ENCODE results near the gene P2RY8.
"Not testable (repeated sequence)": the region's sequence is repeated elsewhere in the genome, so short reads cannot be mapped to it uniquely, and the experiment has no call there.

Gene P2RY8

DNA sequence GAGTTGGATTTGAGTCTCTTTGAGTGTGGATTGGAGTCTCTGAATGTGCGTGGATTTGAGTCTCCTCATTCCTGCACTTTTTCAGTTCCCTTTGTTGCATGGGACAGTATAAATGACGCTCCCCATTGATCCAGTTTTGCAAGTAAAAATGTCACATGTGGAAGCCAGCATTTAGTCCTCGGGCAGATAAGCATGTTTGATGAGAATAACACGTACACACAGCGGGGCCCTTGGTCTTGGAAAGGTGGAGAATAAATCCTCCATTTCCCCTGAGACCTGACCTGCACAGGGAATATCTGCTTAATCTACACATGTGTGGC lies 8.1 kb downstream of the P2RY8 start:
- TF ChIP-seq, protein P1, sequence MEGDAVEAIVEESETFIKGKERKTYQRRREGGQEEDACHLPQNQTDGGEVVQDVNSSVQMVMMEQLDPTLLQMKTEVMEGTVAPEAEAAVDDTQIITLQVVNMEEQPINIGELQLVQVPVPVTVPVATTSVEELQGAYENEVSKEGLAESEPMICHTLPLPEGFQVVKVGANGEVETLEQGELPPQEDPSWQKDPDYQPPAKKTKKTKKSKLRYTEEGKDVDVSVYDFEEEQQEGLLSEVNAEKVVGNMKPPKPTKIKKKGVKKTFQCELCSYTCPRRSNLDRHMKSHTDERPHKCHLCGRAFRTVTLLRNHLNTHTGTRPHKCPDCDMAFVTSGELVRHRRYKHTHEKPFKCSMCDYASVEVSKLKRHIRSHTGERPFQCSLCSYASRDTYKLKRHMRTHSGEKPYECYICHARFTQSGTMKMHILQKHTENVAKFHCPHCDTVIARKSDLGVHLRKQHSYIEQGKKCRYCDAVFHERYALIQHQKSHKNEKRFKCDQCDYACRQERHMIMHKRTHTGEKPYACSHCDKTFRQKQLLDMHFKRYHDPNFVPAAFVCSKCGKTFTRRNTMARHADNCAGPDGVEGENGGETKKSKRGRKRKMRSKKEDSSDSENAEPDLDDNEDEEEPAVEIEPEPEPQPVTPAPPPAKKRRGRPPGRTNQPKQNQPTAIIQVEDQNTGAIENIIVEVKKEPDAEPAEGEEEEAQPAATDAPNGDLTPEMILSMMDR (IDR thresholded peaks at IDR 0.05; ENCODE audit: low read depth, low read length) = no peak
- no peak overlapping the region for H3K4me3 ChIP-seq (ENCODE audit: low read depth, low read length)

DNA sequence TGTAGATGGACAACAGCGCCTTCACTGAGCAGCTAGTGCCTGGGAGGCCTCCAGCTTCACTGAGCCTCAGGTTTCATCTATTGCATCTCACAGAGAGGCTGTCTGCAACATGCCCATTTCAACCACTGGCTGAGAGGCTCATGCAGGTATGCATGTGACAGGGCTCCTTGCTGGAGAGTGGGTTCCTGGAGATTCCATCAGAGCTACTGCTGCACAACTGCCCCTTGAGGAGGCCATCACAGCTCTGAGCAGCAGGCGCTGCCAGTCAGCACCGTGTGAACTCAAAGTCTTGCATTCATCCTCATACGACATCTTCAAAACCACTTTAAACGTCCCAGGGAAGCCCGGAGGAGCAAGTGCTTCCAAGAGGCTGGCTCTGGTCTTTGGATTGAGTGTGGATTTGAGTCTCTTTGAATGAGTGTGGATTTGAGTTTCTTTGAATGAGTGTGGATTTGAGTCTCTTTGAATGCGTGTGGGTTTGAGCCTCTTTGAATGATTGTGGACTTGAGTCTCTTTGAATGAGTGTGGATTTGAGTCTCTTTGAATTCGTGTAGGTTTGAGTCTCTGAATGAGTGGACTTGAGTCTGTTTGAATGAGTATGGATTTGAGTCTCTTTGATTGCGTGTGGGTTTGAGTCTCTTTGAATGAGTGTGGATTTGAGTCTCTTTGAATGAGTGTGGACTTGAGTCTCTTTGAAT lies 8.7 kb downstream of the P2RY8 start:
- no peak overlapping the region for H3K4me3 ChIP-seq (ENCODE audit: low read depth, low read length)
- TF ChIP-seq, protein P1 (IDR thresholded peaks at IDR 0.05; ENCODE audit: low read depth, low read length) = no peak

- no peak overlapping the region for H3K4me3 ChIP-seq (ENCODE audit: low read depth, low read length)
- TF ChIP-seq, protein P1 (IDR thresholded peaks at IDR 0.05; ENCODE audit: low read depth, low read length) = no peak
Observed at GRCh38 chrX:1527457-1527856, 9.5 kb downstream of the P2RY8 start.

DNA sequence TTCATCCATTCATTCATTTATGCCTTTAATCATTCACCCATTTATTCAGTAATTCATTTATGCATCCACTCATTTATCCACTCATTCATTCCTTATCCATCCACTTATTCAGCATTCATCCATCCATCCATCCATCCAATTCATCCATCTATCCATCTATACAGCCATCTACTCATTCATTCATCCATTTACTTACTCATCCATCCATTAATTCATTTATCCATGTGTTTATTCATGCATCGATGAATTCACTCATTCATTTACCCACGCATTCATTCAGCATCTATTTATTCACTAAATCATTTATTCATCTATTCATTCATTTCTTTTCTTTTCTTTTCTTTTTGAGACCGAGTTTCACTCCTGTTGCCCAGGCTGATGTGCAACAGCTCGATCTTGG lies 10.4 kb downstream of the P2RY8 start:
- H3K4me3 ChIP-seq (ENCODE audit: low read depth, low read length) = no peak overlapping the region
- TF ChIP-seq, protein P1 (IDR thresholded peaks at IDR 0.05; ENCODE audit: low read depth, low read length) = no peak

DNA sequence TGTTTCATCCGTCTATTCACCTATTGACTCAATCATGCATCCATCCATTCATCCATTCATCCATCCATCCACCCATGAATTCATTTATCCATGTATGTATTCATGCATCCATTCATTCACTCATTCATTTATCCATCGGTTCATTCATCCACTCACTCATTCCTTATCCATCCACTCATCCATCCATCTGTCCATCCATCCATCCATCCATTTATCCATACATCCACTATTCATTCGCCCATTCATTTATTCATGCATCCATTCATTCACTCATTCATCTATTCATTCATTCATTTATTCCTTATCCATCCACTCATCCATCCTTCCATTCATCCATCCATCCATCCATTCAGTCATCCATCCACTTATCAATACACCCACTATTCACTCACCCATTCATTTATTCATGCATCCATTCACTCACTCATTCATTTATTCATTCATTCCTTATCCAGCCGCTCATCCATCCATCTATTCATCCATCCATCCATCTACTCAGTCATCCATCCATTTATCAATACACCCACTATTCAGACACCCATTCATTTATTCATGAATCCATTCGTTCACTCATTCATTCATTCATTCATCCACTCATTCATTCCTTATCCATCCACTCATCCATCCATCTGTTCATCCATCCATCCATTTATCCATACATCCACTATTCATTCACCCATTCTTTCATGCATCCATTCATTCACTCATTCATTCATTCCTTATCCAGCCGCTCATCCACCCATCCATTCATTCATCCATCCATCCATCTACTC lies 11.2 kb downstream of the P2RY8 start:
- TF ChIP-seq, protein P1 (IDR thresholded peaks at IDR 0.05; ENCODE audit: low read depth, low read length) = no peak
- no peak overlapping the region for H3K4me3 ChIP-seq (ENCODE audit: low read depth, low read length)

DNA sequence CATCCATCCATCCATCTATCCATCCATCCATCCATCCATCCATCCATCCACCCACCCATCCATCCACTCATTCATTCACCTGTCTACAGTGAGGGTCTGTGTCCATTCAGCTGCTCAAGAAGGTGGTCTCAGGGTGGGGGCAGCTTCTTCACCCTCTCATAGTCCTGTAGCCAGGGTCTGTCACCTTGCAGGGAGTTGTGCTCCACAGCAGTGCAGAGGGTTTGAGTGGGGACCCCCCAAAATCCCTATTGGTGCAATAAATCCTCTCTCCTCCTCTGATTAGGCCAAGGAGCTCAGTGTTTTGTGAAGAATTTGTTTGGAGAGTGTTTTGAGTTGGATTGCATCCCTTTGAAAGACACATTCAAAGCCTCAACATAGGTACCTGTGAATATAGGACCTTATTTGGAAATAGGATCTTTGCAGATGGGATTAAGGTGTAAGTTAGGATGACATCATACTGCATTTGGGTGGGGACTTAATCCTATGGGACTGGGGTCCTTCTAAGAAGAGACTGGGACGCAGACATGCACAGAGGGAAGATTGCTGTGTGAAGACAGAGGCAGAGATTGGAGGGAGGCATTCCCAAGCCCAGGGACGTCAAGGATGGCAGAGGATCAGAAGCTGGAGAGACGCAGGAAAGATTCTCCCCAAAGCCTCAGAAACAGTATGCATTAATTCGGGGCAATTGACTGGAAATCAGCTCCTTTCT lies 12.0 kb downstream of the P2RY8 start:
- H3K4me3 ChIP-seq (ENCODE audit: low read depth, low read length) = no peak overlapping the region

GRCh38 chrX:1522905-1523304 lies 14.1 kb downstream of the P2RY8 start:
- not testable (repeated sequence) for H3K4me3 ChIP-seq (ENCODE audit: low read depth, low read length)

More for the DNA sequence above, 12.0 kb downstream of the P2RY8 start:
- TF ChIP-seq, protein P1 (IDR thresholded peaks at IDR 0.05; ENCODE audit: low read depth, low read length) = no peak
